A172 (cell line): ENCODE results near the gene FAM20A. TPM values are rescaled to one million over a fixed set of nuclear protein-coding genes. Genes with fewer than 3 reads are reported as not detected.

Experiments used
- DNase-seq: peaks from one replicate; pipeline ENCODE4 v3.0.0-alpha.2; 2015; ENCODE audit warnings: low spot score
- total RNA-seq: library from RNA; depleted of rRNA; stranded (reverse); fragments of >200 nt; shearing (Covaris generic); gene quantifications from 2 replicates; pipeline ENCODE4 v1.2.3, GENCODE V29; 2014

The FAM20A gene
- total RNA-seq, 1 experiment from 2014 or later: not detected

- no peak for DNase-seq
Observed at GRCh38 chr17:68565661-68566441, 35.3 kb downstream of the FAM20A start.

GRCh38 chr17:68564415-68565111 lies 36.6 kb downstream of the FAM20A start:
- no peak for DNase-seq

- DNase-seq: no peak
Observed at GRCh38 chr17:68562736-68563135, 38.4 kb downstream of the FAM20A start.

GRCh38 chr17:68560966-68561720 lies 40.0 kb downstream of the FAM20A start:
- no peak for DNase-seq

- no peak for DNase-seq
Observed at GRCh38 chr17:68559316-68559715, 41.9 kb downstream of the FAM20A start.

GRCh38 chr17:68556551-68556950 lies 44.6 kb downstream of the FAM20A start:
- DNase-seq: no peak

GRCh38 chr17:68544111-68544915 lies 56.9 kb downstream of the FAM20A start:
- no peak for DNase-seq

GRCh38 chr17:68542698-68543463 lies 58.3 kb downstream of the FAM20A start:
- no peak for DNase-seq

- no peak for DNase-seq
Observed at GRCh38 chr17:68541816-68542215, 59.4 kb downstream of the FAM20A start.

- no peak for DNase-seq
Observed at GRCh38 chr17:68540981-68541380, 60.2 kb downstream of the FAM20A start.

- no peak for DNase-seq
Observed at GRCh38 chr17:68539548-68540467, 61.4 kb downstream of the FAM20A start.

GRCh38 chr17:68535922-68536321 lies 65.2 kb downstream of the FAM20A start:
- no peak for DNase-seq

- no peak for DNase-seq
Observed at GRCh38 chr17:68534695-68535088, 66.5 kb downstream of the FAM20A start.

- peak; percentile 18 for DNase-seq
Observed at GRCh38 chr17:68533887-68534694, 67.1 kb downstream of the FAM20A start.

GRCh38 chr17:68532826-68533225 lies 68.3 kb downstream of the FAM20A start:
- no peak for DNase-seq

GRCh38 chr17:68531252-68531651 lies 69.9 kb downstream of the FAM20A start:
- no peak for DNase-seq

GRCh38 chr17:68527314-68527713 lies 73.9 kb downstream of the FAM20A start:
- DNase-seq: no peak

GRCh38 chr17:68526548-68526947 lies 74.6 kb downstream of the FAM20A start:
- DNase-seq: no peak

- no peak for DNase-seq
Observed at GRCh38 chr17:68522266-68522665, 78.9 kb downstream of the FAM20A start.
